ENCODE data around the gene NUP107.
"Not testable (repeated sequence)": the region's sequence is repeated elsewhere in the genome, so short reads cannot be mapped to it uniquely, and the experiment has no call there.

NUP107 gene

DNA sequence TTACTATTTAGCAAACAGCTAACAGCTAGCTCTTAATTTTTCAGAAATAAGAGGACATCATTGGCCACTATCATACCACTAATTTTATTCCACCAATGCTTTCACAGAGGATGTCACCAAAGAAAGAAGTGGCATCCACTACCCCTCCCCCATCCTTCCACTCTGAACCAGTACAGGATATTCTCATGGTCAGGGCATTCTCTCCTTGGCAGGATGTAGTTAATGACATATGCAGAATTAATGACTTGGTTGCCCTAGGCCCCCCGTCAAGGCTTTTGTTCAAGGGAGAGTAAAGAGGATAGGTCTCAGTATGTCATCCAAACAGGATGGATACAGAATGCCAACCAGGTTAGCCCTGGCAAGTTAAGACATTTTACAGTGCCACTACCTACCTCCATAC lies 18.9 kb upstream of the NUP107 start:
- Histone ChIP-seq H3K4me2 (ENCODE audit: low read length) (no peak overlapping the region), H3K36me3 (ENCODE audit: insufficient read depth, low read length) (peaks cover 33% of the 10 kb centered on the region), H3K4me3 (ENCODE audit: low read length) (no peak overlapping the region), H3K9me3 (replicated peaks; ENCODE audit: low read length) (no peaks in the 10 kb centered on the region), H3K4me1 (ENCODE audit: control insufficient read depth, insufficient read depth, low read length) (no peaks in the 10 kb centered on the region), H3K9ac (ENCODE audit: low read depth, low read length) (no peak overlapping the region), H3K27me3 (ENCODE audit: control insufficient read depth, insufficient read depth, low read length) (no peaks in the 10 kb centered on the region)

GRCh38 chr12:68671179-68671578 lies 15.6 kb upstream of the NUP107 start:
- no peak overlapping the region for H3K4me2 ChIP-seq (ENCODE audit: low read length)
- H3K9me3 ChIP-seq (replicated peaks; ENCODE audit: low read length) = no peaks in the 10 kb centered on the region
- H3K4me3 ChIP-seq (ENCODE audit: low read length) = no peak overlapping the region
- peaks cover 6% of the 10 kb centered on the region for H3K36me3 ChIP-seq (ENCODE audit: insufficient read depth, low read length)
- H3K4me1 ChIP-seq (ENCODE audit: control insufficient read depth, insufficient read depth, low read length) = peaks cover 8% of the 10 kb centered on the region
- no peaks in the 10 kb centered on the region for H3K27me3 ChIP-seq (ENCODE audit: control insufficient read depth, insufficient read depth, low read length)
- no peak overlapping the region for H3K9ac ChIP-seq (ENCODE audit: low read depth, low read length)

DNA sequence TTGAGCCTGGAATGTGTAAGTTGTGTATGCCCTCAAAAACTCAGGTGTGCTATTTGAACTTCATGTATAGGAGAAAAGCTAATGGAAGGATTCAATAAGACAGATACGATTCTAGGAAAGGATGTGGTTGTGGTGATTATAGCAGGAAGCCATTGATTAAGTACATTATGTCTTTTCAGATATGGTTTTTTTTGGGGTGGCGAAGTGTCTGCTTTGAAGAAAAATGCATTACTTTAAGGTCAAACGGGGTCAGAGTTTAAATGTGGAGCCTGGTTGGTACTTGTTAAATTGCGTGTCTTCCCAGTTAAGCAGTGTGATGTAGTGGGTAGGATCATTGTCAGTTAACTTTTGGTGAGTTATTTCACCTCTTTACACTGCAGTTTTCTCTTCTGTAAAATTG lies 13.0 kb upstream of the NUP107 start:
- Histone ChIP-seq H3K4me3 (ENCODE audit: low read length) (no peak overlapping the region), H3K9me3 (replicated peaks; ENCODE audit: low read length) (no peaks in the 10 kb centered on the region), H3K4me1 (ENCODE audit: control insufficient read depth, insufficient read depth, low read length) (peaks cover 12% of the 10 kb centered on the region), H3K9ac (ENCODE audit: low read depth, low read length) (no peak overlapping the region), H3K27me3 (ENCODE audit: control insufficient read depth, insufficient read depth, low read length) (no peaks in the 10 kb centered on the region), H3K4me2 (ENCODE audit: low read length) (no peak overlapping the region), H3K36me3 (ENCODE audit: insufficient read depth, low read length) (no peaks in the 10 kb centered on the region)

GRCh38 chr12:68674376-68674775 lies 12.4 kb upstream of the NUP107 start:
- peaks cover 12% of the 10 kb centered on the region for H3K4me1 ChIP-seq (ENCODE audit: control insufficient read depth, insufficient read depth, low read length)
- H3K4me3 ChIP-seq (ENCODE audit: low read length) = no peak overlapping the region
- H3K9ac ChIP-seq (ENCODE audit: low read depth, low read length) = no peak overlapping the region
- no peak overlapping the region for H3K4me2 ChIP-seq (ENCODE audit: low read length)
- H3K9me3 ChIP-seq (replicated peaks; ENCODE audit: low read length) = no peaks in the 10 kb centered on the region
- no peaks in the 10 kb centered on the region for H3K36me3 ChIP-seq (ENCODE audit: insufficient read depth, low read length)
- H3K27me3 ChIP-seq (ENCODE audit: control insufficient read depth, insufficient read depth, low read length) = no peaks in the 10 kb centered on the region

- Histone ChIP-seq H3K4me2 (ENCODE audit: low read length) (no peak overlapping the region), H3K36me3 (ENCODE audit: insufficient read depth, low read length) (no peaks in the 10 kb centered on the region), H3K4me1 (ENCODE audit: control insufficient read depth, insufficient read depth, low read length) (peaks cover 12% of the 10 kb centered on the region), H3K27me3 (ENCODE audit: control insufficient read depth, insufficient read depth, low read length) (no peaks in the 10 kb centered on the region), H3K9me3 (replicated peaks; ENCODE audit: low read length) (no peaks in the 10 kb centered on the region), H3K4me3 (ENCODE audit: low read length) (no peak overlapping the region), H3K9ac (ENCODE audit: low read depth, low read length) (no peak overlapping the region)
These were observed 11.5 kb upstream of the NUP107 start for GRCh38 chr12:68675101-68675842.

DNA sequence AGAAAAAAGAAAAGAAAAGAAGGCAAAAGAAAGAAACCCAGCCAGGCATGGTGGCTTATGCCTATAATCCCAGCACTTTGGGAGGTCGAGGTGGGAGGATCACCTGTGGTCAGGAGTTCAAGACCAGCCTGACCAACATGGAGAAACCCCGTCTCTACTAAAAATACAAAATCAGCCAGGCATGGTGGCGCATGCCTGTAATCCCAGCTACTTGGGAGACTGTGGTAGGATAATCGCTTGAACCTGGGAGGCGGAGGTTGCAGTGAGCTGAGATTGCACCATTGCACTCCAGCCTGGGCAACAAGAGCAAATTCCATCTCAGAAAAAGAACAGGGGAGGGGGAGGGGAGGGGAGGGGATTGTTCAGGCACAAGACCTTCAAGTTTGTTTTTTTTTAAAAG lies 9.9 kb upstream of the NUP107 start:
- not testable (repeated sequence) for H3K27me3 ChIP-seq (ENCODE audit: control insufficient read depth, insufficient read depth, low read length); H3K4me3 ChIP-seq (ENCODE audit: low read length); H3K4me2 ChIP-seq (ENCODE audit: low read length); H3K36me3 ChIP-seq (ENCODE audit: insufficient read depth, low read length); H3K9ac ChIP-seq (ENCODE audit: low read depth, low read length); H3K9me3 ChIP-seq (replicated peaks; ENCODE audit: low read length)
- peaks cover 12% of the 10 kb centered on the region for H3K4me1 ChIP-seq (ENCODE audit: control insufficient read depth, insufficient read depth, low read length)

- Histone ChIP-seq H3K9ac (ENCODE audit: low read depth, low read length) (peak overlapping the region; percentile 76), H3K4me2 (ENCODE audit: low read length) (peak overlapping the region; percentile 92), H3K27me3 (ENCODE audit: control insufficient read depth, insufficient read depth, low read length) (no peaks in the 10 kb centered on the region), H3K4me1 (ENCODE audit: control insufficient read depth, insufficient read depth, low read length) (peaks cover 12% of the 10 kb centered on the region), H3K4me3 (ENCODE audit: low read length) (peak overlapping the region; percentile 81), H3K9me3 (replicated peaks; ENCODE audit: low read length) (no peaks in the 10 kb centered on the region), H3K36me3 (ENCODE audit: insufficient read depth, low read length) (peaks cover 6% of the 10 kb centered on the region)
These were observed 550 bp upstream of the NUP107 start for GRCh38 chr12:68686262-68686594.

GRCh38 chr12:68695454-68695853 lies 8.7 kb downstream of the NUP107 start:
- Histone ChIP-seq H3K9me3 (replicated peaks; ENCODE audit: low read length) (no peaks in the 10 kb centered on the region), H3K9ac (ENCODE audit: low read depth, low read length) (no peak overlapping the region), H3K36me3 (ENCODE audit: insufficient read depth, low read length) (peaks cover 39% of the 10 kb centered on the region), H3K4me1 (ENCODE audit: control insufficient read depth, insufficient read depth, low read length) (no peaks in the 10 kb centered on the region), H3K4me3 (ENCODE audit: low read length) (no peak overlapping the region), H3K27me3 (ENCODE audit: control insufficient read depth, insufficient read depth, low read length) (no peaks in the 10 kb centered on the region), H3K4me2 (ENCODE audit: low read length) (no peak overlapping the region)

DNA sequence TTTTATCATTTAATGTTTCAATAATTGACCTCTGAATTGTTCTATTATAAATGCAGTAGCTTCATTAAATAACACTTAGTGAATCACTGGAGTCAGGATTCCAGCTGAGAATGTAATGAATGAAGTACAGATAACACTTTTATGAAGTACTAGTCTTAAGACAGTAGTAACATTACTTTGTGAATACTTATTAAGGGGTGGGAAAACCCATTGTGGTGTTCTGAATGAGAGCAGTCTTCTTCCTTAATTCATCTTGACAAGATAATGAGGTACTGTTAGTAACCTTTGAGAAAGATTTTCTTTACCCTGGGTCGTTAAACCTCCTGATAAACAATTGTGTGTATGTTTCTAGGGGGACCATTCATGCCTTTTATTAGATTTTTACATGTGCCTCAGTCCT lies 12.7 kb downstream of the NUP107 start:
- H3K9ac ChIP-seq (ENCODE audit: low read depth, low read length) = no peak overlapping the region
- no peak overlapping the region for H3K4me2 ChIP-seq (ENCODE audit: low read length)
- no peaks in the 10 kb centered on the region for H3K9me3 ChIP-seq (replicated peaks; ENCODE audit: low read length)
- H3K4me3 ChIP-seq (ENCODE audit: low read length) = no peak overlapping the region
- no peaks in the 10 kb centered on the region for H3K27me3 ChIP-seq (ENCODE audit: control insufficient read depth, insufficient read depth, low read length)
- no peaks in the 10 kb centered on the region for H3K4me1 ChIP-seq (ENCODE audit: control insufficient read depth, insufficient read depth, low read length)
- H3K36me3 ChIP-seq (ENCODE audit: insufficient read depth, low read length) = peaks cover 29% of the 10 kb centered on the region

- peaks cover 21% of the 10 kb centered on the region for H3K36me3 ChIP-seq (ENCODE audit: insufficient read depth, low read length)
- H3K9ac ChIP-seq (ENCODE audit: low read depth, low read length) = no peak overlapping the region
- H3K4me3 ChIP-seq (ENCODE audit: low read length) = no peak overlapping the region
- no peaks in the 10 kb centered on the region for H3K4me1 ChIP-seq (ENCODE audit: control insufficient read depth, insufficient read depth, low read length)
- no peak overlapping the region for H3K4me2 ChIP-seq (ENCODE audit: low read length)
- H3K27me3 ChIP-seq (ENCODE audit: control insufficient read depth, insufficient read depth, low read length) = no peaks in the 10 kb centered on the region
- no peaks in the 10 kb centered on the region for H3K9me3 ChIP-seq (replicated peaks; ENCODE audit: low read length)
These were observed 41.0 kb downstream of the NUP107 start for GRCh38 chr12:68727776-68728175.

DNA sequence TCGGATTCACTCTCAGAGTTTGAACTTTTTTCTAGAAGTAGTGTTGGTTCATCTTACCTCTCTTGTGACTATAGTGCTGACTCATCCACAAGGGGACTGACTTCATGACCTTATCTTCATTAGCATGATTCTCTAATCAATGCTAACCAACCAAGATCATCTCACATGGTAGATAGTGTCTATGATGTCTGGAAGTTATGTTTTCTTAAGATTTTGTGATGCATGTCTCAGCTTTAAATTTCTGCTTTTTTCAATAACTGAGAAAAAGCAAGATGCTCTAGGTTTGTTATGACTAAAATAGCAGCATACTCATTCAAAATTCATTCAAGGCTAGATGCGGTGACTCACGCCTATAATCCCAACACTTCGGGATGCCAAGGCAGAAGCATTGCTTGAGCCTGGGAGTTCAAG lies 46.9 kb downstream of the NUP107 start:
- no peak overlapping the region for H3K4me3 ChIP-seq (ENCODE audit: low read length)
- no peak overlapping the region for H3K9ac ChIP-seq (ENCODE audit: low read depth, low read length)
- no peaks in the 10 kb centered on the region for H3K27me3 ChIP-seq (ENCODE audit: control insufficient read depth, insufficient read depth, low read length)
- H3K4me2 ChIP-seq (ENCODE audit: low read length) = no peak overlapping the region
- no peaks in the 10 kb centered on the region for H3K9me3 ChIP-seq (replicated peaks; ENCODE audit: low read length)
- H3K36me3 ChIP-seq (ENCODE audit: insufficient read depth, low read length) = peaks cover 36% of the 10 kb centered on the region
- H3K4me1 ChIP-seq (ENCODE audit: control insufficient read depth, insufficient read depth, low read length) = peaks cover 13% of the 10 kb centered on the region

- Histone ChIP-seq H3K4me2 (ENCODE audit: low read length) (no peak overlapping the region), H3K36me3 (ENCODE audit: insufficient read depth, low read length) (peaks cover 23% of the 10 kb centered on the region), H3K9ac (ENCODE audit: low read depth, low read length) (no peak overlapping the region), H3K4me1 (ENCODE audit: control insufficient read depth, insufficient read depth, low read length) (peaks cover 6% of the 10 kb centered on the region), H3K9me3 (replicated peaks; ENCODE audit: low read length) (no peaks in the 10 kb centered on the region), H3K27me3 (ENCODE audit: control insufficient read depth, insufficient read depth, low read length) (no peaks in the 10 kb centered on the region), H3K4me3 (ENCODE audit: low read length) (no peak overlapping the region)
These were observed 53.1 kb downstream of the NUP107 start for GRCh38 chr12:68739891-68740290.
